GM12874 (cell line): ENCODE measurements around the gene TNP2.

Experiments
- CTCF ChIP-seq: IDR thresholded peaks from 2 replicates; pipeline ENCODE4 v1.5.1; 2011; ENCODE audit warnings: low read depth, mild to moderate bottlenecking, control low read depth, low read length, moderate library complexity; ENCODE audit not compliant: insufficient read depth

TNP2 gene

GRCh38 chr16:11277607-11278337, 8.6 kb upstream of the TNP2 start:
- no peak for TF ChIP-seq CTCF

- no peak for TF ChIP-seq CTCF
Observed at GRCh38 chr16:11276896-11277593, 7.9 kb upstream of the TNP2 start.

GRCh38 chr16:11276143-11276895, 7.2 kb upstream of the TNP2 start, which contains the start of gene PRM2:
TSS of gene PRM2 (minus strand) at chr16:11276480. CDS start at chr16:11276370, 110 bp downstream.
- no peak for TF ChIP-seq CTCF

GRCh38 chr16:11274964-11275363, 5.8 kb upstream of the TNP2 start:
- no peak for TF ChIP-seq CTCF

- TF ChIP-seq CTCF: no peak
Observed at GRCh38 chr16:11273721-11274324, 4.7 kb upstream of the TNP2 start.

GRCh38 chr16:11272921-11273720, 4.0 kb upstream of the TNP2 start, which contains the start of gene PRM3:
TSS of gene PRM3 (minus strand) at chr16:11273629. CDS start at chr16:11273595, 34 bp downstream.
- no peak for TF ChIP-seq CTCF
